NCI-H446 treated with DMSO at 0.1 percent for 48 hours (cell line): ENCODE measurements around the gene GUCA1A.
"Not testable (repeated sequence)": the region's sequence is repeated elsewhere in the genome, so short reads cannot be mapped to it uniquely, and the experiment has no call there.

ENCODE experiments used
- DNase-seq: peaks from one replicate; lab custom pipeline; 2025; lab: John Stamatoyannopoulos, UW

GUCA1A gene

DNA sequence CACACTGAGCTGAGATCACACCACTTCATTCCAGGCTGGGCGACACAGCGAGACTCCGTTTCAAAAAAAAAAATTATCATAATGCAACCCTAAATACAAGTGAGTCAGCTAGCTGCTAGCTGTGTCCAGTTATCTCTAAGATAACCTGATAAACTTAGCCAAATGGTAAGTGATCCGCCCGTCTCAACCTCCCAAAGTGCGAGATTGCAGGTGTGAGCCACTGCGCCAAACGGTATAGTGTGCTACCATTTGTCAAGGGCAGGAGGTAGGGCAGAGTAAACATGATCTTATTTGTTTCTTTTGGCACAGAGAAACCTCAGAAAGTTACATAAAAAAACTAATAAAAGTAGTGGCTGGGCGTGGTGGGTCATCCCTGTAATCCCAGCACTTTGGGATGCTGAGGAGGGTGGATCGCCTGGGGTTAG lies 26.0 kb upstream of the GUCA1A start:
- no peak for DNase-seq

GRCh38 chr6:42148058-42148457 lies 25.1 kb upstream of the GUCA1A start:
- no peak for DNase-seq

DNA sequence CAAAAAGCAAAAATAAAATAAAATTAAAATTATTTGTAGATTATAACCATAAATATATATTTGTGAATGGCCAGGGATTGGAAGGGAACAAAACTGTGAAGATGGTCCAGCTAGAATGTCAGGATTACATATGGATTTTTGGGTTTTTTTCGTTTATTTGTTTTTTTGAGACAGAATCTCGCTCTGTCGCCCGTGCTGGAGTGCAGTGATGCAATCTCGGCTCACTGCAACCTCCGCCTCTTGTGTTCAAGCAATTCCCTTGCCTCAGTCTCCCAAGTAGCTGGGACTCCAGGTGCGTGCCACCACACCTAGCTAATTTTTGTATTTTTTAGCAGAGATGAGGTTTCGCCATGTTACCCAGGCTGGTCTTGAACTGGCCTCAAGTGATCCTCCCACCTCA lies 22.9 kb upstream of the GUCA1A start:
- no peak for DNase-seq

DNA sequence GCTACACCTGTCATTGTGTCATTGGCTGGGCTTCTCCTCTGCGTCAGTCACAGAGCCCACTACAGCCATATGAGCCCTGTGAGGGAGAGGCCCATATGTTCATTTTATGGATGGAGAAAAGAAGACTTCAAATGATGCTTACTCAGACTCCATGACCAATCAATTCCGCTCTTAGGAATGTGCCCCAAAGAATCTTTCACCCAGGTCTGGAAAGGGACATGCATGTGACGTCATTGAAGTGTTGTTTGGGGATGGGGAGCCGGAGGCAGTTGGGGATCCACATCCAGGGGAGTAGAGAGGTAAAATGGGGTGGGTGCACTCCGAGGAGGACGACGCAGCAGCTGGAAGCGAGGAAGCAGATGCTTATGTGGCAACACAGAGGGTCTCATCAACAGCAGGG lies 21.1 kb upstream of the GUCA1A start:
- no peak for DNase-seq

GRCh38 chr6:42152528-42153213 lies 20.5 kb upstream of the GUCA1A start:
- not testable (repeated sequence) for DNase-seq

GRCh38 chr6:42153921-42154320 lies 19.2 kb upstream of the GUCA1A start:
- no peak for DNase-seq

DNA sequence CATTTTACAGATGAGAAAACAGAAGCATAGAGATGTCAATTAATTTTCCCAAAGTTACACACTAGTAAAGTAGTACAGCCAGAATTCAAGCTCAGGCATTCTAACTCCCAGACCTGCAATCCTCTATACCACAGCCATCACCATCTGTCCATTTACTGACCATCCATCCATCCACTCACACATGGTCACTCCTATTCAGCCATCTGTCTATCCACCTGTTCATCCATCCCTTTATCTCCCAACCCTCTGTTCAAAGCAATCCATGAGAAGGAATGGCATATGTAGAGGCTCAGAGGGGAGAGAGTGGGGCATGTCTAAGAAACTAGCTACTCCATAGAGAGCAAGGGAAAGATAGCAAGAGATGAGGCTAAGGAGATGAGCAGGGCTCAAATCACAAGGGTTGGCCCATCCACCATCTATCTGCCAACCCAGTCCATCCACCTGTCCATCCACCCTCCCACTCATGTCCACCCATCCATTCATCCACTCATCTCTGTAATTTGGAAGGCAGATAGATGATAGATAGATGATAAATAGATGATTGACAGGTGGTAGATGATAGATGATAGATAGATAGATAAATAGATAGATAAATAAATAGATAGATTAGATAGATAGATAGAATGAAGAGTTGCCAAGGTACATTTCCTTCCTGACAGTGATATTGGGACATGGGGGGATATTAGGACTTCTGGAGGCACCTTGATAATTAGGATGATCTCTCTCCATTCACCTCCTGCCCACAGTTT lies 18.5 kb upstream of the GUCA1A start:
- no peak for DNase-seq

DNA sequence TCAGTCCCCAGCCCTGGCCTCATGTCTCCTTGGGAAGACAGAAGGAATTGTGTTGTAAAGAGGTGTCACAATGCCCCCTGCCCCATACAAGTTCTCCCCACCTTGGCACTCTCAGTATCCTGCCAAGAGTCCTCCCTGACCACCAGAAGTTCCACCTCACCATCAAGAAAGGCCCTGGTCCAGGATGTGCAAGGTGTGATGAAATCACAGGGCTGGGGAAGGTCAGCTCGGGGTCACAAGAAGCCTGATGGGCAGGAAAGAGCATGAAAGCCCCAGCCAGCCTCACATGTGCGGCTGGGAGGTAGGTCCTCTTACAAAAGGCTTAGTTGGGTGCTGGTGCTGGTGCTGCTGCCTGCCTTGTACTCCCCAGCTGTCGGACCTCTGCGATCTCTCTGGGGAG lies 17.9 kb upstream of the GUCA1A start:
- no peak for DNase-seq

GRCh38 chr6:42156638-42157037 lies 16.5 kb upstream of the GUCA1A start:
- no peak for DNase-seq

DNA sequence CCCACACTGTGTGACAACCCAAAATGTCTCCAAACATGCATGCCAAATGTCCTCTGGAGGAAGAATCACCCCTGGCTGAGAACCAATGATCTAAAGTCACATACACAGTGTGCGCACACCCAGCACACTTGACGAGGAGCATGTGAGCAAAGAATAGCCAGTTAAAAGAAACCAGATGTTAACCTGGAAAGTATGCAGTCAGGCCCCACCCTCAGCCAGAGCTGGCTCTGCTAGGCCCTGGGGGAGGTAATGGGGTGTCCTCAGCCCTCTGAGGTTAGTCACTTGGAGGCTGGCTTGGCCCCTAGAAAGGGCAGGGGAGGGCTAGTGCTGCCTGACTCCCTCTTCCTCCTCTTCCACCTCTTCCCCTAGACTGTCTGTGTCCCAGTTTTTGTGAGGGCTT lies 15.2 kb upstream of the GUCA1A start:
- DNase-seq, result no peak

- DNase-seq, result no peak
Observed at GRCh38 chr6:42158631-42159030, 14.5 kb upstream of the GUCA1A start.

- DNase-seq, result no peak
Observed at GRCh38 chr6:42159431-42160024, 13.6 kb upstream of the GUCA1A start.

DNA sequence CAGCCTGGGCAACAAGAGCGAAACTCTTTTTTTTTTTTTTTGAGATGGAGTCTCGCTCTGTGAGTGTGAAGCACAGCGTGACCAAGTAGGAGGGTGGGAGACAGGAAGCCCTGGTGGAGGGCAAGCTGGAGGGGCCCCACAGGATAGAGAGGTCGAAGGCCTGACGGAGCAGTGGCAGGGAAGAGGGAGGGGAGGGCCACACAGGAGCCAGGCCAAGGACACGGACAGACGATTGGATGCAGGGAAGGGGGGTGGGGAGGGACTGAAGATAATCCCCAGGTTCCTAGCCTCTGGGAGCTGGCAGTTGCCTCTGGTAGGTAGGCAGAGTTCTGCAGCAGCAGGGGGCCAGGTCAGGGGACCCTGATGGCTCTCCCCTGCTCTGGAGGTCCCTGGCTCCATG lies 10.8 kb upstream of the GUCA1A start:
- no peak for DNase-seq

GRCh38 chr6:42162812-42163211 lies 10.4 kb upstream of the GUCA1A start:
- DNase-seq, result no peak

GRCh38 chr6:42163981-42164380 lies 9.2 kb upstream of the GUCA1A start:
- no peak for DNase-seq

DNA sequence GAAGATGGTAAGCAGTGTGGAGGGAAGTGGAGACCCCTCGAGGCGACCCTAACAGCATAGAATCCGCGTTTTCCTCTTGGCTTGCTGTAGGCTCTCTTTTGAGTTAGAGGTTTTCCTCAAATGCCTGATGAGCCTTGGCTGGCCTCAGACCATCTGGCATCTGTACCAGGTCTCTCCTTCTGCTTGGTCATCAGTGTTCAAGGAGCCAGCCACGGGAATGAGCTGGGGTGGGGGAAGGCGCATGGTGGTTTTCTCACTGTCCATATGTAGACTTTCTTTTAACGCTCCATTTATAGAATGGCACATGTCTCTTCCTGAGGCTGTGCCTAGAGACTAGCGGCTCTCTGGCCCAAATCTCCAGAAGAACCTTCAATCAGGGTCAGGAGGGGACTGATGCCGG lies 8.1 kb upstream of the GUCA1A start:
- no peak for DNase-seq

GRCh38 chr6:42166444-42167141 lies 6.6 kb upstream of the GUCA1A start:
- DNase-seq, result peak; percentile 20

DNA sequence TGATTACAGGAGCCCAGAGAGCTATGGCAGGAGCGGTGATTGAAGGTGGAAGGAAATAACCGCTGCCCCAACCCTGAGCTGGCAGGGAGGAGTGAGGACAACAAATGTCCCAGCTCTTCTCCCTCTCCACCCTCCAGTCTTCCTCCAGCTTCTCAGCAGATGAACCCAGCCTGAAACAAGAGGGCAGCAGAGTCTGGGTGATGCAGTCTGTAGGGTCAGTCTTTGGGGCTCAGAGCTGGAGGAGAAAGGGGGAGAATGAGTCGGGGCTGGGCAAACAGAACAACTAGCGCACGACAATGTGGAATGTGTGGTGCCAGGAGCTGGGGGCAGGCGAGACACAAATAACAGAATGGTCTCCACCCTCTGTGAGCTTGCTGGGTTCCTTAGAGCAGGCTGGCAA lies 4.5 kb upstream of the GUCA1A start:
- DNase-seq, result no peak

DNA sequence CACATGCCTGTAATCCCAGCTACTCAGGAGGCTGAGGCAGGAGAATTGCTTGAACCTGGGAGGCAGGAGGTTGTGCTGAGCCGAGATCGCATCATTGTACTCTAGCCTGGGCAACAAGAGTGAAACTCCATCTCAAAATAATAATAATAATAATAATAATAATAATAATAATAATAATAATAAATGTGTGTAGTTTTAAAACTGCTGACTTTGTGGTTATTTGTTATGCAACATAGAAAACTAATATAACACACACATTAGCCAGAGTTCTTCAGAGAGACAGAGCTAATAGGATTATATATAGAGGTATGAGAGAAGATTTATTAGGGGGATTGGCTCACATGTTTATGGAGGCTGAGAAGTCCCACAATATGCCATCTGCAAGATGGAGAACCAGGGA lies 3.4 kb upstream of the GUCA1A start:
- DNase-seq, result not testable (repeated sequence)

GRCh38 chr6:42171813-42172581 lies 1.2 kb upstream of the GUCA1A start:
- DNase-seq, result no peak

DNA sequence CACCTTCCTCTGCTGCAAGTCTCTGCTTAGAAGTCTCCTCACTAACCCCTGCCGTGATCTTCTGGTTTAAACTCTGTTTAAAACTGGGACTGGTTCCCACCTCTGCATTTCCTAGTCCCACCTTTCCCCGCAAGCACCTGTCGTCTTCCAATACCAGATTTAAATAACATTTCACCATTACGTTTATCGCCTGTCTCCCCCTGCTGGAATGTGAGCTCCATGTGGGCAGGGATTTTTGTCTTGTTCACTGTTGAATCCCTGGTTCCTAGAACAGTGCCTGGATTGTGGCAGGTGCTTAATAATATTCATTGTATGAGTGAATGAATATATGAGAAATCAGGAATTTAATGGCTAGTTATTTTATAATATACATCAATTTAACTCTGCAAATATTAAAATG lies 2.7 kb downstream of the GUCA1A start:
- DNase-seq, result no peak

- no peak for DNase-seq
Observed at GRCh38 chr6:42176981-42177380, 3.8 kb downstream of the GUCA1A start.
